ENCODE data around the gene CACNA2D3.

Gene CACNA2D3

DNA sequence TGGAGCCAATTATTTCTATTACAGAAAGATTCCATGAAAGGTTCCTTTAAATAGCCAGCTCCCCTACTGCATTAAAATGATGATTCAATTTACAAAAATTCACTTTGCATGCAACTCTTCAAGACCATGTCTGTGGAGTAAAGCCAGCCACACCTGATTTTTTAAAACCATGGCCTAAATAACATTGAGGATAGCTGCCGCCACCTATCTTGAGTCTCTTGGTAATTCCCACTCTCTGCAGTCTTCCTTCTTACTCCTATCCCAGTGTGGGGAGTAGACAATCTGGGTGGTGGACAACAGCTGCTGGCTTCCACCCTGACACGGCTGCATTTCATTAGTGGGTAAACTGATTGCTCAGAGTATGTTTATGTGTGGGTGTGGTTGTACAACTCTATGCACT, 794.8 kb downstream of the CACNA2D3 start:
- no peak for DNase-seq (ENCODE audit: low read depth in 2 of 2)

- DNase-seq (ENCODE audit: low read depth in 2 of 2) = no peak
Measured at GRCh38 chr3:54917862-54918261, 795.5 kb downstream of the CACNA2D3 start.

GRCh38 chr3:54918516-54918915, 796.2 kb downstream of the CACNA2D3 start:
- no peak for DNase-seq (ENCODE audit: low read depth in 2 of 2)

DNA sequence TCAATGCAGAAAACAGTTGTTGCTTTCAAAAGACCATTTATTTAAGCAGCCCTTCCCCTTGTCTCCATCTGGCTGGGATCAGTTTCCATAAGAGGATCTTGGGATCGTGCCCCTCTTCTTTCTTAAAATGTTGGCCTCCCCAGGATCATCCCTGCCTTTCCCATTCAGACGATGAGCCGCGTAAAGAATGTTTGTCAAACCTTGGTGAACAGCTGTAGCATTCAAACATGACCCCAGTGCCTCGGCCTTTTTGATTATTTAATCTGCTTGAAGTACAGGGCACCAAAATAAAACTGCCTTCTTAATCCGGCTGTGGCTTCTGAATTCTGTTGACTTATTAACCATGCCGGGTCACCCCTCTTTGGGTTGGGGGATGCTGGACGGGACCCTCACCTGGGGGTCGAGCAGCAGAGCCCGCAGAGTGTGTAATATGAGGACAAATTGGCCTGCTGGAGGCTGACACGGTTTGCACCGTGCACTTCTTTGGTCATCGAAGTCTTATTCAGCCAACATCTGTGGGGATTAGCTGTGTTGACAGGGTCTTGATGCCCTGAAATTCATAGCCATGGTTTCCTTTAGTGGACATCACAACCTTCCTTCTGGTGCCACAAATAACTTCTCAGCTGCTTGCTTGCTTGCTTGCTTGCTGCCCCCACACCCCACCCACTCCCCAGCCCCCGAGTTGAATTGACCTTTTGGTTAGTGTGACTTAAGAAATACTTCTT, 805.9 kb downstream of the CACNA2D3 start, which contains the start of gene LRTM1:
TSS of gene LRTM1 (minus strand) at position 14 of the 725 bp plus-strand sequence. CDS start 148 bp downstream, outside the sequence.
- no peak for DNase-seq (ENCODE audit: low read depth in 2 of 2)

DNA sequence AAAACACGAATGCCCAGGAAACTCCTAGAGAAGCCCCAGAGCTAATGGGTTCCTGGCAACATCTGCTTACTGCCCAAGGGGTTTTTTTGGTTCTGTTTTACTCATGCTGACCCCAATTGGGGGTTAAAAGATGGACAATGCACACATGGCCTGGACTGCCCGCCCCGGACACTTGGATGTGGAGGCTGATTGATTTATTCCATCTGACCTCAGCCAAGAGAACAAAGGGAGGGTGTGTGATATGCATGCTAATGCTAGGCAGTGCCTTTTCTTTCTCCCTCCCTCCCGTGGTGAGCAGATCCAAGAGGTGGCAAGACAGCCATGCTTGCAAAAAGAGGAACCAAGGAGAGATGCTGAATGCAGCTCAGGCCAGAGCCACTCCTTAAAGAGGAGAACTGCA, 808.8 kb downstream of the CACNA2D3 start:
- DNase-seq (ENCODE audit: low read depth in 2 of 2) = no peak

- no peak for DNase-seq (ENCODE audit: low read depth in 2 of 2)
Measured at GRCh38 chr3:54932606-54933005, 810.3 kb downstream of the CACNA2D3 start.

DNA sequence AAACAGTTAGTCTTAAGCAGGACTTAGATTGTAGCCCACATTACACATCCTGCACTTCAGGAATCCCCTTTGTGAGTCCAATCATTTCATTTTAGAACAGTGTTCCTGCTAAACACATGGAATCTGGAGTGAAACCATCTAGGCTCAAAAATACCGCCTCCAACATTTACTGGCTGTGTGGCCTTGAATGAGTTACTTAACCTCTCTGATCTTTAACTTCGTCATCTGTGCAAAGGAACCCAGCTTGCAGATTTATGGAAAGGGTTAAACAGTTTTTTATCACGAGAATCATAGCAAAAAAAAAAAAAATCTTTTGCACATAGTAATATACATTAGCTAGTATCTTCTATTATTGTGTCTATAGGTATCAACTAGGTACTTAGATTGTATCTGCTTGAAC, 813.5 kb downstream of the CACNA2D3 start:
- DNase-seq (ENCODE audit: low read depth in 2 of 2) = no peak

DNA sequence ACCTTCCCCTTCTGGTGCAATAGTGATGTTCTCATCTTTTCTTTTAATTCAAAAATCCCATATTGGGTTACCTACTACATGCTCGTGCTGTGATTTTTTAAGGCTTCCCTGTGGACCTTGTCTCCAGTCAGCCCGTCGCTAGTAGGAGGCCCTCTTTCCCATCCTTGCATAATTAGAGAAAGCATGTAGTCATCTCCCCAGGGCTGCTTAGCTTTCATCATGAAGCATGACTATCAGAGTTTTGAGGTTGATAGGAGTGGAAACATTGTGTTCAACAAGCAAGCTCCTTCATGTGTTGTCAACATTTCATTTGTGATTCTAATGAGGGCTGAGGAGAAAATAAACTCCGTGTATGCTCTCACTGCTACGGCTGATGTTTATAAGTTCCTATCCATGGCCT, 814.2 kb downstream of the CACNA2D3 start:
- no peak for DNase-seq (ENCODE audit: low read depth in 2 of 2)

GRCh38 chr3:54939557-54940300, 817.4 kb downstream of the CACNA2D3 start:
- no peak for DNase-seq (ENCODE audit: low read depth in 2 of 2)

DNA sequence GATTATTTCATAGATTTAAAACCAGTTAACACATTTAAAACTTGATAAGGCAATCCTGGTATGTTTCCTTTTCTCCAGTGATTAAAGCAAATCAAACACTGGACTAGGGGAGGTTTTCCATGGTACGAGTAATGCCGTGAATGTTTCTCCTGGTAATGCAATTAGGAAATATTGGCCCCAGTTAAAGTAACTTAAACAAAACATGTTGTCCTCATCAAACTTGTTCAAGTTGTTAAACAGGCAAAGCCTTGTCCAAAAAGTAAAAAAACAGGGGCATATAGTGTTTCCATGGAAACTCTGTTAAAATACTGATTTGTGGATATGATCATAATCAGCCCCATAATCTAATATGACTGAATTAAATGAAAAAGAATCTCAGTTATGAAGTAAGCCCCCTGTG, 818.6 kb downstream of the CACNA2D3 start:
- no peak for DNase-seq (ENCODE audit: low read depth in 2 of 2)

DNA sequence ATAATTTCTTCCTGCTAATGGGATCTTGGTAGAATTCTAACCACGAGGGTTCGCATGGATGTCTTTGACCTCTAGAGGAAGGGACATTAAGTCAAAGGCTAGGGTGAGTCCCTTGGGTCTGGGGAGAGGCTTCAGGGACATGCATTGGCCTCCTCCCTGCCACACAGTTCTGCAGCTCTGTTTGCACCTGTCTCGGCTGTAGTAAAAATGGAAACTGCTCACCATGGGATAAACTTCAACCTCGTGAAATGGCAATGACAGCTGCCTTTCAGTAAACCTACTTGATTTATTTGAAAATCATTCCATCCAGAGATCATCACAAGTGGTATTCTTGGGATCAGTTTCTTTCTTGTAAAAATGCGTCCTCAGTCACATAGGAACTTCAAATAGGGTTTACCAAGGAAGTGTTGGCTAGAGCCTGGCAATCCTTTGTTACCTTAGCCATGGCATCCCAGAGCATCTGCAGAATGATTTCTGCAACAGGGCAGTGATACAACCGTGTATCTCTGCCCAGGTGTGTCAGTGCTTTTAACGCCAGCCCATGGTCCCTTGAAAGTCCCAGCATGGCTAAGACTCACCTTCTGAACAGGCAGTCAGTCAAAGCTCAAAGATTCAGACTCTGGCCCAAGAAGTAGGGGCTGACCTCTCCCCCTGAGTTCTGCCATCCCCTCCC, 819.5 kb downstream of the CACNA2D3 start:
- DNase-seq (ENCODE audit: low read depth in 2 of 2) = no peak

GRCh38 chr3:54949491-54950044, 827.2 kb downstream of the CACNA2D3 start:
- DNase-seq (ENCODE audit: low read depth in 2 of 2) = no peak

- no peak for DNase-seq (ENCODE audit: low read depth in 2 of 2)
Measured at GRCh38 chr3:54950391-54951003, 828.1 kb downstream of the CACNA2D3 start.

DNA sequence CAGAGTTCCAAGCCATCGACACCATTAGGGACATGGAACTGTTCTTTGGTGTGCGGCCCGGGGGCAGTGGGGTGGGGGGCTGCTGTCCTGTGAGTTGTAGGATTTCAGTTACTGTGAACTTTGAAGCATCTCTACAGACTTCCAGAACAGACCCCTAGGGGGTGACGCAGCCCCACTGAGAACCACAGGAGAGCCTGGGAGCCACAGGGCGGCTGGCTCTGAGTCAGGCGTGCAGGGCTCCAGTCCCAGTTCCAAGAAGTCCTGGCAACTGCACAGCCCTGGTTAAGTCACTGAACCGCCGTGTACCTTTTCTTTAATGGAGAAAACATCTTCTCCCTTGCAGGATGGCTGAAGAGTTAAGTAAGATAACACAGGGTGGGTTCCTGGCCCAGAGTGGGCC, 829.1 kb downstream of the CACNA2D3 start:
- DNase-seq (ENCODE audit: low read depth in 2 of 2) = no peak

- DNase-seq (ENCODE audit: low read depth in 2 of 2) = no peak
Measured at GRCh38 chr3:54954022-54954421, 831.7 kb downstream of the CACNA2D3 start.

DNA sequence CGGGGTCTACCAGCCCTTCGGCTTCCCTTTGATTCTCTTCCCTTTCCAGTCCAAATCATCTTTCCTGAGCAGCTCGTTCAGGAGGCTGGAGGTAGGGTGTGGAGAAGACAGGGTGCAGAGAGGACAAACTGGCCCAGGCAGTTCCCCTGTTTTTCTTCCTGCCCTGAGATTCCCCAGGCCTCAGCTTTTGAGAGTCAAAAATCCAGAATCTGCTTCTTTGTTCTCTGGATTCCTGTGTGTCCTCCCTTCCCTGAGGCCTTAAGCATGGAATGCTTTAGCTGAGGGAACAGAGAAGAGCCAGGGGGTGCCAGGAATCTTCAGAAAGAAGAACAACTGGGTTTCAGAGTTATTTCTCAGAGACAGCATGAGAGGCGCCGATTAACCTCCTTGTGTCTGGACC, 832.2 kb downstream of the CACNA2D3 start:
- DNase-seq (ENCODE audit: low read depth in 2 of 2) = no peak

DNA sequence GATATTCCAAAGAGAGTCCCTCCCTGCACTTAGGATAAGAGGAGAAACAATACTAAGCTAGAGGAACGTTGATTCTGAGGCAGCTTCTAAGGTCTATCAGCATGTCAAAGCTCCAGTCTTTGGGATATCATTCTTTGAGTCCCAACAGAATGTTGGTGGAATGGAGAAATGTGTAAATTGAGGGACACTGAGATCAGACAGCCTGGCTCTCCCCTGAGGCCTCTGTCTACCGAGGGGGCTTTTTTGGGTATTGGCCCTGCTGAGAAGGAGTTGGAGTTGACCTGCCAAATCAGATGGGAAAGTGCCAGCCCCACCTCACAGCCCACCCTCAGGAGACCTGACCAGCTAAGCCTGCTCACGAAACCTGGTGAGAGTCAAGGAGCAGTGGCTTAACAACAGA, 833.1 kb downstream of the CACNA2D3 start:
- no peak for DNase-seq (ENCODE audit: low read depth in 2 of 2)

- no peak for DNase-seq (ENCODE audit: low read depth in 2 of 2)
Measured at GRCh38 chr3:54955941-54956340, 833.6 kb downstream of the CACNA2D3 start.

GRCh38 chr3:54957711-54958110, 835.4 kb downstream of the CACNA2D3 start:
- no peak for DNase-seq (ENCODE audit: low read depth in 2 of 2)

DNA sequence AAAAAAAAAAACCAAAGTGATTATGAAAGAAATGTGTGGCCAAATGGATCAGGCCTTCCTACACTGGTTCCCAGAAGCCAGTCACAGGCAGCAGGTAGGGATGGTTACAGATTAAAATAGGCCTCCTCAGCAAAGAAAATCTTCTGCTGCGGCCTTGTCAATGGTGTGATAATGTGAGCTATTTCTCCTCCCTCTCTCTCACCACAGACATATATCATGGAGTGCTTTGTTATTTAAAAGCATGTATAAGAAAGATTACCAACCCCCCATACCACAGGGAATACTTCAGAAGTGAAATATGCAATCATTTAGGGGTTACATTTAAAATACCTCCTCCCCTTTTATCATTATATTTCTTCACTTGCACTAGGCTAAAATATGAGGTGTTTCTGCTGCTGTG, 837.7 kb downstream of the CACNA2D3 start:
- no peak for DNase-seq (ENCODE audit: low read depth in 2 of 2)

GRCh38 chr3:54960701-54961100, 838.3 kb downstream of the CACNA2D3 start:
- no peak for DNase-seq (ENCODE audit: low read depth in 2 of 2)

DNA sequence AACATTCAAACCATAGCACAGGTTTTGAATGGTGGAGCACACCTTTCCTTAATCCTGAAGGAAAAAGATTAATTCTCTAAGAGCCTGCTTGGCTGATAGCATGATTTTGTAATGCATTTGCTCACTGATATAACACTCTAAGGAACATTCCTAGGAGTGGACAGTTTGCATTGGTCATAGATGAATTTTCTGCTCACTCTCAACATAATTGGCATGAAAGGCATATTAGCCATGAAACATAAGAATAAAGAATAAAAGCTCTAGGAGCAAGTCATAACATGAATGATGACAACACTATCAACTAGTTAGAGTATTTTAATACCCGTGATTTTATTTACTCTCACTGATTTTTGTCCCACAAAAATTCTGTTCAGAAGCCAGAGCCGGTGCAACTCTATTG, 839.8 kb downstream of the CACNA2D3 start:
- DNase-seq (ENCODE audit: low read depth in 2 of 2) = no peak

Measured in stimulated activated CD8-positive, alpha-beta memory T cell treated with anti-CD3 and anti-CD28 coated beads, Interleukin-7, amount 100 ng/mL, for 4 hours (primary cell).